ENCODE measurements around the gene GPC6.

- TF ChIP-seq FOS (IDR thresholded peaks at IDR 0.05; ENCODE audit: borderline replicate concordance, insufficient read depth, low read length) (no peak), EZH2 (IDR thresholded peaks at IDR 0.05; ENCODE audit: borderline replicate concordance, low read depth, low read length, severe bottlenecking) (no peak), POLR2A (IDR thresholded peaks at IDR 0.05; ENCODE audit: low read depth, low read length) (no peak)
These were observed 7.4 kb downstream of the GPC6 start for GRCh38 chr13:93233997-93234416.

Data from endothelial cell of umbilical vein (primary cell).